Right kidney (tissue), 1 donor: Measurements from ENCODE around the gene GDF3.

Experiments used
- DNase-seq: peaks from one replicate; pipeline ENCODE4 v3.0.0-alpha.2; 2016

The GDF3 gene

DNA sequence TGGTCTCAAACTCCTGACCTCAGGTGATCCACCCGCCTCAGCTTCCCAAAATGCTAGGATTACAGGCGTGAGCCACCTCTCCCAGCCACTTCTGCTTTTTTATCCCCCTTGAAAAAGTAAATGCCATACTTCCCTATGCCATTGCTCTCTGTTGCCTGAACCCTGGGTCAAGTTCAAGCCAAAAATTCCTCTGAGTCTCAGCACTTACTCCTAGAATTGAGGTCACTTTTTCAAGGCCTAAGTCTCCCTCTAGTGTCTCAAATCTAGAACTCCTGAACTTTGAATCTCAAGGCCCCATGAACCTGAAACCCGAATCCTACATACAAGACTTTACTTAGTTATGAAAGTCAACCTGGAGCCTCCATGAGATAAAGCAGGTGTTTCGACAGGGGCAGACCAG is 28.4 kb downstream of the GDF3 start:
- no peak for DNase-seq

DNA sequence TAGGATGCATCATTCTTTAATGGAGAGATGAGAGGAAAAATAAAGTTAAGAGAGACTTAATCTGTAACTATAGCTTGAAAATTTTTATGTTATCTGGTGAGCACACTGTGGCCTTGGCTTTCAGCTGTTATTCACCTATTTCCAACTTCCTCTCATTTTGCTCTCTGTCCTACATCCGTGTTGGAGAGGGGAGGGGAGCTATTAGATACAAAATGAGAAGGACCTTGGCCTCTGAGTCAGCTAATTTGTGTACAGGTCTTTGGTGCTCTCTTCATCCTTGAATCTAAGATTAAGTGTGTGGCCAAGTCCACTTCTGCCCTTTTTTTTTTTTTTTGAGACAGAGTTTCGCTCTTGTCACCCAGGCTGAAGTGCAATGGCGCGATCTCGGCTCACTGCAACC is 29.0 kb downstream of the GDF3 start:
- no peak for DNase-seq

DNA sequence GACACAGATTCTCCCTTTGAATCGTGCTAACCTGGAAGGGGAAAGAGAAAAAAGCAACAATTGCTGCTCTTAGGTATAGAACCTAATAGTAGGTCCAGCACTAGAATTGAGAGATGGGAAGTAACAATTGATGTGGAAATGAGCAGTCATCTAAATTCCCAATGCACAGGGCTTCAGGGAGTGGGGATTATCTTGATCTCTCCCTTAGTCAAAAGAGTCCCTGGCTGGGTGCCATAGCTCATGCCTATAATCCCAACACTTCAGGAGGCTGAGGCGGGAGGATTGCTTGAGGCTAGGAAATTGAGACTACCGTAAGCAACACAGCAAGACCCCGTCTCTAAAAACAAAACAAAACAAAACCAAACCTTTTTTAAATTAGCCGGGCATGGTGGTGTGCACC is 33.8 kb downstream of the GDF3 start:
- DNase-seq: no peak

DNA sequence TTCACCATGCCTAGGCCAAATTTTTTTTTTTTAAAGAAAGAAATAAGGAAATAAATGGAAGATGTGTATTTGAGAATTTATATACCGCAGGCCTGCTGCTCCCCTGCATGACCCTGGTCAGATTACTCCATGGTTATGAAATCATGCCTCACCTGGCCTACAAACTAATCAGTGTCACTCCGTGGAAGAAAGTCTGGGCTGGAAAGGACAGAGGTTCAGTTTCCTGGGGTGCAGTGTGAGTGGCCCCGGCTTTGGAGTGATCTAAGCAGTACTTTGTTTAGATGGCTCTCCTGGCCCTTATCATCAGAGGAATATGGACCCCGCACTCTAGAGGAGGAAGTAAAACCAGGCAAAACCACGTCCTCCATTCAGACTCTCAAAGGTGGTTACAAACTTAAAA is 39.5 kb downstream of the GDF3 start:
- DNase-seq: no peak

DNA sequence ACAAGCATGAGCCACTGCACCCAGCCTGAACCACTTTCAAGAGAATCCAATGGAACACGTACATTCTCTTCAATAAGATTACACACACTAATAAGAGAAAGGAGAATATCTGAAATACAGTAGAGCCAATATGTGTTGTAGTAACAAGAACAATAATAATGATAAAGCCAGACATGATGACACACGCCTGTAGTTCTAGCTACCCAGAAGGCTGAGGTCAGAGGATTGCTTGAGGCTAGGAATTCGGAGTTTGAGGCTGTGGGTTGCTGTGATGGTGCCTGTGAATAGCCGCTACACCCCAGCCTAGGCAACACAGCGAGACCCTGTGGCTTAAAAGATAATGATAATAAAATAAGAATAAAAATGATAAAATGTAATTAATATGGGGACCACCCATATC is 45.5 kb downstream of the GDF3 start:
- DNase-seq: no peak

DNA sequence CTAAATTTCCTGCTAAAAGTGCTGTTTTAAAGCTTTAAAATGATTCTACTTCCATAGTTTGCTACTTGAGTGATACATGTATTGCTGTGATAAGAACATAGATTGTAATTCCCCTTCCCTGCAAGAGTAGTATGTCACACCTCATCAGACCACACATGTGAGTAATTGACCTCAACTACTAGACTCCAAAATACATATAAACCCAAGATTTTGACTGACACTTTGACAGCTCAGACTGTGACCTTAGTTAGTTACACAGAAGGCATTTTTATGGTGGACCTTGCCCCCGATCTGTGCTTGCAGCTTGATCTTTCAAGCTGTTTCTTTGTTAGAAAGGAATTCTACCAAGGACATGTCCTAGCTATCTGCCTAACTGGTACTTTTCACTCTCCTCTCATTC is 48.5 kb downstream of the GDF3 start:
- no peak for DNase-seq

DNA sequence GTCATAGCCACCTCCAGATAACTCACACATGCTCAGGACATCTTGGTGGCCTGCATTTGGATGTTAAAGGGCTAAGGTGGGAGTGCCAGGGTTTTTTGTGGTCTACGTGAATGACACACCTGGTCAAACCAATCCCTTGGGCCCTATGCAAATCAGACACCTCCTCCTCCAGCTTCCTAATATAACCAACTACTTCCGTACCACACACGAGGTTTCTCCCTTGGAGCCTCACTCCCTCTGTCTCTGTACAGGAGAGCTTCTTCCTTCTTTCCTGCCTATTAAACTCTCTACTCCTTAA is 49.4 kb downstream of the GDF3 start:
- no peak for DNase-seq

DNA sequence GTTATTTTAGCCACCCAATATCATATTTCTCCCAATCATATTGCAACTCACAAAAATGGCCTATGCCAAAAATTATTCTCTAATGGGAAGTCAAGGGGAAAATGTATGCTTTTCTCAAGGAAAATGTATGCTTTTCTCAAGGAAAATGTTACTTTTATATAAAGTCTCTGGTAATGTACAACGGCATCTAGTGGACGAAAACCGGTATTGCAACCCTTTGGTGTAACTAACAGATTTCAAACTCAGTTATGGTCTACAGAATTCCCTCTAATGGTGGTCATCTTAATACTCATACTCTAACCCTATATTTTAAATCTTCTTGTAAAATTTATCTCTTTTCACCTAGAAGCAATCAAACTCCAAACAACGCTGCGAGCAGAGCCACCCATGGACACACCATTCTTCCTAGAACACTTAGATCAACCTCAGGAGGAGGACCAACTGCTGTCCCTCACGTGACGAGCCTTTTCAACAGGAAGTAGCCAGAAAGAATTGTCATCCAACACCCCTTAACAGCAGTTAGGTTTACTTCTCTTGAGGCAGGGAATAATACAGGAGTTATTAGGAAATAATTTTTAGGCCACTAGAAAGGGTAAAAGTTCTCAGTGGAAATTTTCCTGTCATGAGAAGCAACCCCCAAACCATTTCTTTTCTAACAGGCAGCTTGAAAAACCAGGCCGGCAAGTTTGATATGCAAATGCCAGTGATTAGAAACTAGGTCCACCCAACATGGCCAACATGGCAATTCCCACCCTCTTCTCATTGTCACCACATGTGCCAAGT is 50.0 kb downstream of the GDF3 start:
- no peak for DNase-seq

DNA sequence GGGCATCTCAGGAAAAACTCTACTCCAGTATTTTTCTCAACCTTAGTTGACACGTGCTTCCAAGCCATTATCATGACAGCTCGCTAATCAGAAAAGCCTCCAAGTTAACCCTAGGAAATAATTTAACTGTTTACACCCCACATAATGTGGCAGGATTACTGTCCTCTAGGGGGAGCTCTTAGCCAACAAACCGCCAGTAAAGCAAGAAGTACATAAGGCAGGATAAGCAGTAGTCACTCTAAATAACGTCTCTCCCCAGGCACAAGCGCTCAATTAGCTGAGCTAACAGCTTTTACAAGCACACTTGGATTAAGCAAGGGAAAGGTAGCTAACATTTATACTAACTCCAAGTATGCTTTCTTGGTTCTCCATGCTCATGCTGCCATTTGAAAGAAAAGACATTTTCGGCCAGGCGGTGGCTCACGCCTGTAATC is 52.7 kb downstream of the GDF3 start:
- DNase-seq: no peak

DNA sequence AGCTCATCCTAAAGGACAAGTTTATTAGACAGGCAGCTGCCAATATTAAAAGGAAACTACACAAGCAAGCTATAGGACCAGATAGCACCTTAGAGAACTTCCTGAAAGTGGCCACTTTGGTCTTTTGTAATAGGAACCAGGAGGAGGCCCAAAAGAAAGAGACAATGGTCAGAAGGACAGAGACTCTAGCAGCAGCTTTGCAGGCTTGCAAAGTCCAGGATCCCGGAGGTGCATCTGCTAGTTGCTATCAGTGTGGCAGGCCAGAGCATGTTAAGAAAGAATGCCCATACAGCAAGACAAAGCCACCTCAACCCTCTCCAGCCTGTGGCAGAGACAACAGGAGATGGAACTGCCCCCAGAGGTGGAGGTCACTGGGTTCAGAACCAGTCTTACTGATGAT is 53.3 kb downstream of the GDF3 start:
- no peak for DNase-seq

DNA sequence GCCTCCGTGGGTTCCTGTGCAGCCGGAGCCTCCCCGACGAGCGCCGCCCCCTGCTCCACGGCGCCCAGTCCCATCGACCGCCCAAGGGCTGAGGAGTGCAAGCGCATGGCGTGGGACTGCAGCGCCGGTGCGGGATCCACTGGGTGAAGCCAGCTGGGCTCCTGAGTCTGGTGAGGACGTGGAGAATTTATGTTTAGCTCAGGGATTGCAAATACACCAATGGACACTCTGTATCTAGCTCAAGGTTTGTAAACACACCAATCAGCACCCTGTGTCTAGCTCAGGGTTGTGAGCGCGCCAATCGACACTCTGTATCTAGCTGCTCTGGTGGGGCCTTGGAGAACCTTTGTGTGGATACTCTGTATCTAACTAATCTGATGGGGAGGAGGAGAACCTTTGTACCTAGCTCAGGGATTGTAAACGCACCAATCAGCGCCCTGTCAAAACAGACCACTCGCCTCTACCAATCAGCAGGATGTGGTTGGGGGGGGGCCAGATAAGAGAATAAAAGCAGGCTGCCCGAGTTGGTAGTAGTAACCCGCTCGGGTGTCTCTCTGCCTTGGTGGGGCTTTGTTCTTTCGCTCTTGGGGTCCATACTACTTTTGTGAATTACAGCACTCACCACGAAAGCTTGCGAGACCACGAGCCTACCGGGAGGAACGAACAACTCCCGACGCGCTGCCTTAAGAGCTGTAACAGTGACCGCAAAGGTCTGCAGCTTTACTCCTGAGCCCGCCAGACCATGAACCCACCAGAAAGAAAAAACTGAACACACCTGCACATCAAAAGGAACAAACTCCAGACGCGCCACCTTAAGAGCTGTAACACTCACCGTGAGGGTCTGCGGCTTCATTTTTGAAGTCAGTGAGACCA is 55.2 kb downstream of the GDF3 start:
- peak; percentile 49 for DNase-seq
